ENCODE data around the gene SECTM1. TPM values are rescaled to one million over a fixed set of nuclear protein-coding genes. Genes with fewer than 3 reads are reported as not detected.

SECTM1 gene
- total and polyA plus RNA-seq, 7 donors, result 0.70 to 2.3 (median 1.2) TPM

- DNase-seq, result no peak
- 49 to 58% (median 54%) methylated on average over 19 of the region's 19 CpGs for WGBS, 3 donors
- intact Hi-C loops (cut with DNase I), result loop anchor here in 1 of 2 donors (5.0 kb wide), 1 partner anchor 303 kb away; no protein-coding TSS in a partner anchor
- Histone ChIP-seq H3K4me3 (no peak overlapping the region), H3K4me1 (peaks cover 17% of the 10 kb centered on the region), H3K27ac (no peak overlapping the region), H3K36me3 (ENCODE audit: insufficient read depth in 1 of 2, low read depth in 1 of 2) (no peaks in the 10 kb centered on the region), H3K9me3 (no peaks in the 10 kb centered on the region), H3K27me3 (ENCODE audit: insufficient read depth in 3 of 3, low read length in 2 of 3) (peaks cover 0 to 50% (median 18%) of the 10 kb centered on the region in 3 donors)
- no peak for ATAC-seq
- no peak for TF ChIP-seq CTCF (IDR thresholded peaks at IDR 0.05)
Measured at GRCh38 chr17:82329683-82330321, 3.8 kb downstream of the SECTM1 start.

GRCh38 chr17:82328994-82329507 lies 4.5 kb downstream of the SECTM1 start:
- H3K36me3 ChIP-seq (ENCODE audit: insufficient read depth in 1 of 2, low read depth in 1 of 2), result no peaks in the 10 kb centered on the region
- H3K9me3 ChIP-seq, result no peaks in the 10 kb centered on the region
- ATAC-seq, result no peak
- intact Hi-C loops (cut with DNase I), result no loop called here
- peaks cover 0 to 44% (median 16%) of the 10 kb centered on the region in 3 donors for H3K27me3 ChIP-seq (ENCODE audit: insufficient read depth in 3 of 3, low read length in 2 of 3)
- WGBS, 3 donors, result 87 to 92% (median 88%) methylated on average over 14 to 15 of the region's 15 CpGs
- H3K4me3 ChIP-seq, result no peak overlapping the region
- peaks cover 17% of the 10 kb centered on the region for H3K4me1 ChIP-seq
- H3K27ac ChIP-seq, result no peak overlapping the region
- TF ChIP-seq CTCF (IDR thresholded peaks at IDR 0.05), result no peak
- no peak for DNase-seq

- no peak for TF ChIP-seq CTCF (IDR thresholded peaks at IDR 0.05)
- Histone ChIP-seq H3K27me3 (ENCODE audit: insufficient read depth in 3 of 3, low read length in 2 of 3) (peaks cover 0 to 39% (median 16%) of the 10 kb centered on the region in 3 donors), H3K4me3 (no peak overlapping the region), H3K36me3 (ENCODE audit: insufficient read depth in 1 of 2, low read depth in 1 of 2) (no peaks in the 10 kb centered on the region), H3K4me1 (peaks cover 17% of the 10 kb centered on the region), H3K27ac (no peak overlapping the region), H3K9me3 (no peaks in the 10 kb centered on the region)
- 77 to 80% (median 78%) methylated on average over 28 of the region's 28 CpGs for WGBS, 3 donors
- intact Hi-C loops (cut with DNase I), result no loop called here
- DNase-seq, result no peak
- no peak for ATAC-seq
Measured at GRCh38 chr17:82328141-82328993, 5.2 kb downstream of the SECTM1 start.

GRCh38 chr17:82327757-82328140 lies 5.8 kb downstream of the SECTM1 start:
- H3K27ac ChIP-seq, result no peak overlapping the region
- intact Hi-C loops (cut with DNase I), result no loop called here
- H3K36me3 ChIP-seq (ENCODE audit: insufficient read depth in 1 of 2, low read depth in 1 of 2), result no peaks in the 10 kb centered on the region
- H3K4me1 ChIP-seq, result peaks cover 13% of the 10 kb centered on the region
- ATAC-seq (no peak), DNase-seq (no peak)
- WGBS, 3 donors, result 76 to 78% (median 77%) methylated on average over 14 to 16 of the region's 16 CpGs
- TF ChIP-seq CTCF (IDR thresholded peaks at IDR 0.05), result no peak
- no peak overlapping the region for H3K4me3 ChIP-seq
- H3K27me3 ChIP-seq (ENCODE audit: insufficient read depth in 3 of 3, low read length in 2 of 3), result peaks cover 0 to 33% (median 16%) of the 10 kb centered on the region in 3 donors
- no peaks in the 10 kb centered on the region for H3K9me3 ChIP-seq

Measured in psoas muscle (tissue), 8 donors.